HepG2 (cell line): ENCODE measurements around the gene C16orf78. TPM values are rescaled to one million over a fixed set of nuclear protein-coding genes. Genes with fewer than 3 reads are reported as not detected.
A peak's percentile ranks its signal among the peaks of the same experiment; 100 is the strongest.

Experiments used
- AHR ChIP-seq: IDR thresholded peaks from 2 replicates; pipeline ENCODE4 v1.6.1; 2018; ENCODE audit warnings: missing genetic modification reagents, missing compliant biosample characterization
- ATAD3A ChIP-seq: sonication (generic); formaldehyde crosslinking; IDR thresholded peaks from 2 replicates; pipeline ENCODE4 v1.4.0; 2020; ENCODE audit warnings: missing genetic modification reagents
- ATF7-NPFF ChIP-seq: sonication (generic); formaldehyde crosslinking; IDR thresholded peaks from 2 replicates; pipeline ENCODE4 v1.8.1; 2023; ENCODE audit warnings: mild to moderate bottlenecking, low read depth, missing genetic modification reagents, moderate library complexity
- CHCHD3 ChIP-seq: sonication (generic); formaldehyde crosslinking; IDR thresholded peaks from 2 replicates; pipeline ENCODE4 v1.8.0; 2022; ENCODE audit warnings: mild to moderate bottlenecking, missing genetic modification reagents, moderate library complexity
- CHD4 ChIP-seq: fragments of 200-600 bp; sonication (generic); IDR thresholded peaks from 2 replicates; pipeline ENCODE4 v1.7.0; 2017; ENCODE audit warnings: mild to moderate bottlenecking, low read length, borderline replicate concordance
- MAFK ChIP-seq, 2 experiments: IDR thresholded peaks in 1 of 2; conservative IDR thresholded peaks in 1 of 2; 2 replicates each; pipeline ENCODE4 v1.6.1; 2011; ENCODE audit warnings: improper control_type of control experiment in 2 of 2, low read length in 2 of 2
- MTF2 ChIP-seq: sonication (generic); formaldehyde crosslinking; IDR thresholded peaks from 2 replicates; pipeline ENCODE4 v1.5.0; 2020; ENCODE audit warnings: missing genetic modification reagents, borderline replicate concordance
- PCBP1 ChIP-seq: fragments of 200-400 bp; formaldehyde crosslinking; IDR thresholded peaks from 2 replicates; pipeline ENCODE4 v1.6.1; 2017; ENCODE audit warnings: mild to moderate bottlenecking, low read depth, low read length, borderline replicate concordance
- POLR2AphosphoS2 ChIP-seq: IDR thresholded peaks from 2 replicates; pipeline ENCODE4 v1.6.1; 2011; ENCODE audit warnings: low read depth, low read length, improper control_type of control experiment
- ZNF329 ChIP-seq: sonication (generic); formaldehyde crosslinking; IDR thresholded peaks from 2 replicates; pipeline ENCODE4 v1.9.0; 2021; ENCODE audit warnings: low read depth, mild to moderate bottlenecking, missing genetic modification reagents
- ZNF343 ChIP-seq: sonication (generic); formaldehyde crosslinking; IDR thresholded peaks from 2 replicates; pipeline ENCODE4 v1.4.0; 2020; ENCODE audit warnings: mild to moderate bottlenecking, missing genetic modification reagents
- ZNF441 ChIP-seq: sonication (generic); formaldehyde crosslinking; IDR thresholded peaks from 2 replicates; pipeline ENCODE4 v1.7.0; 2021; ENCODE audit warnings: missing genetic modification reagents, borderline replicate concordance
- ZNF557 ChIP-seq: sonication (generic); formaldehyde crosslinking; IDR thresholded peaks from 2 replicates; pipeline ENCODE4 v1.4.0; 2020; ENCODE audit warnings: missing genetic modification reagents
- ZNF563 ChIP-seq: sonication (generic); formaldehyde crosslinking; IDR thresholded peaks from 2 replicates; pipeline ENCODE4 v1.8.0; 2022; ENCODE audit warnings: mild to moderate bottlenecking, moderate library complexity, missing genetic modification reagents
- polyA plus RNA-seq, 8 experiments: library from polyadenylated mRNA; depleted of rRNA in 3 of 8; stranded (reverse) in 7 of 8; unstranded in 1 of 8; fragments of >200 nt; fragmentation: Illumina TruSeq in 4 of 8; extraction: Trizol in 4 of 8; gene quantifications; 2 replicates each; pipeline versions ENCODE4 v1.2.1 to v1.2.3, GENCODE V29; 2011 to 2016; ENCODE audit warnings: low read depth in 4 of 8, missing spikeins in 1 of 8, mixed read lengths in 1 of 8; ENCODE audit not compliant: insufficient read depth in 1 of 8
- total RNA-seq, 5 experiments: library from RNA; depleted of rRNA; stranded (reverse); fragments of >200 nt; fragmentation: Illumina TruSeq; extraction: Trizol; gene quantifications; 2 replicates each; pipeline ENCODE4 v1.2.3, GENCODE V29; 2016; ENCODE audit warnings: low read depth in 1 of 5
- TF ChIP-seq, protein P1 (sequence below): sonication (generic); formaldehyde crosslinking; IDR thresholded peaks from 2 replicates; pipeline ENCODE4 v1.4.0; 2020; ENCODE audit warnings: missing genetic modification reagents, borderline replicate concordance
- TF ChIP-seq, protein P2 (sequence below): sonication (generic); formaldehyde crosslinking; IDR thresholded peaks from 2 replicates; pipeline ENCODE4 v1.4.0; 2020; ENCODE audit warnings: low read depth, mild to moderate bottlenecking, missing genetic modification reagents
- TF ChIP-seq, protein P3 (sequence below): sonication (generic); formaldehyde crosslinking; IDR thresholded peaks from 2 replicates; pipeline ENCODE4 v1.8.0; 2022; ENCODE audit warnings: mild to moderate bottlenecking, missing genetic modification reagents, moderate library complexity
- TF ChIP-seq, protein P4 (sequence below): sonication (generic); formaldehyde crosslinking; IDR thresholded peaks from 2 replicates; pipeline ENCODE4 v1.4.0; 2020; ENCODE audit warnings: mild to moderate bottlenecking, missing genetic modification reagents, borderline replicate concordance
- TF ChIP-seq, protein P5 (sequence below): sonication (generic); formaldehyde crosslinking; IDR thresholded peaks from 2 replicates; pipeline ENCODE4 v1.5.0; 2020; ENCODE audit warnings: missing genetic modification reagents
- TF ChIP-seq, protein P6 (sequence below): sonication (generic); formaldehyde crosslinking; IDR thresholded peaks from 2 replicates; pipeline ENCODE4 v1.4.0; 2020; ENCODE audit warnings: mild to moderate bottlenecking, low read depth, missing genetic modification reagents
- TF ChIP-seq, protein P7 (sequence below): IDR thresholded peaks from 2 replicates; pipeline ENCODE4 v1.6.1; 2016

The C16orf78 gene
- total and polyA plus RNA-seq, 2 of the 13 experiments (the other 11 are each of a cell fraction or from before 2014, with no cell fraction given), result not detected

DNA sequence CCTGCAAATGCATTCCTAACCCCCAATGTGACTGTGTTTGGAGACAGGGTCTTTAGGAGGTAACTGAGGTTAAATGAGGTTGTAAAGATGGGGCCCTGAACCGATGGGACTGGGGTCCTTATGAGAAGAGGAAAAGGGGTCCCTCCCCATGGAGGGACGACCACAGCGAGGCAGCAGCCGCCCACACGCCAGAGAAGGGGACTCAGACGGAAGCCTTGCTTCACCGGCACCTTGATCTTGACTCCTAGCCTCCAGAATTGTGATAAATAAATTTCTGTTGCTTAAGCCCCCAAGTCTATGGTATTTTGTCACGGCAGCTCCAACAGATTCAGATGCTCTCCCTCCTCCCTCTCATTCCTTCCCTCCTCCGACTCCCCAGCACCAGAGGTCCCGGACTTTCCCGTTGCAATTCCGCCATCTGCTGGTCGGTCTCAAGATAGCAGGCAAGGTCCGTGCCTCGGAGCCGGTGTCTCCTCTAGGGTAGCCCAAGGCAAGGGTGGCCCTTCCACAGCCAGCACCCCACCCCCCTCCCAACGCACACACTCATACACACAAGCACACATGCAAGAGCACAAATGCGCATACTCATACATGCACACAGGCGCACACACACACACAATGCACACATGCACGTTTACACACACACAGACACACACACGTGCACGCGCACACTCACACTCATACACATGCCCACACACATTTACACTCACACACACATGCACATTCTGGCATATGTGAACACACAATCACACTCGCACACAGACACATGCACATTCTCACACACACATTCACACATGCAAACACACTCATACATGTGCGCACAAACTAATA is 23.1 kb upstream of the C16orf78 start (continued):
- TF ChIP-seq, protein P1, sequence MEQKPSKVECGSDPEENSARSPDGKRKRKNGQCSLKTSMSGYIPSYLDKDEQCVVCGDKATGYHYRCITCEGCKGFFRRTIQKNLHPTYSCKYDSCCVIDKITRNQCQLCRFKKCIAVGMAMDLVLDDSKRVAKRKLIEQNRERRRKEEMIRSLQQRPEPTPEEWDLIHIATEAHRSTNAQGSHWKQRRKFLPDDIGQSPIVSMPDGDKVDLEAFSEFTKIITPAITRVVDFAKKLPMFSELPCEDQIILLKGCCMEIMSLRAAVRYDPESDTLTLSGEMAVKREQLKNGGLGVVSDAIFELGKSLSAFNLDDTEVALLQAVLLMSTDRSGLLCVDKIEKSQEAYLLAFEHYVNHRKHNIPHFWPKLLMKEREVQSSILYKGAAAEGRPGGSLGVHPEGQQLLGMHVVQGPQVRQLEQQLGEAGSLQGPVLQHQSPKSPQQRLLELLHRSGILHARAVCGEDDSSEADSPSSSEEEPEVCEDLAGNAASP (CRISPR knock-in tag), result no peak
- TF ChIP-seq MTF2, result no peak
- TF ChIP-seq ATAD3A (CRISPR knock-in tag), result no peak
- TF ChIP-seq, protein P2, sequence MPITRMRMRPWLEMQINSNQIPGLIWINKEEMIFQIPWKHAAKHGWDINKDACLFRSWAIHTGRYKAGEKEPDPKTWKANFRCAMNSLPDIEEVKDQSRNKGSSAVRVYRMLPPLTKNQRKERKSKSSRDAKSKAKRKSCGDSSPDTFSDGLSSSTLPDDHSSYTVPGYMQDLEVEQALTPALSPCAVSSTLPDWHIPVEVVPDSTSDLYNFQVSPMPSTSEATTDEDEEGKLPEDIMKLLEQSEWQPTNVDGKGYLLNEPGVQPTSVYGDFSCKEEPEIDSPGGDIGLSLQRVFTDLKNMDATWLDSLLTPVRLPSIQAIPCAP, result no peak
- TF ChIP-seq, protein P3, sequence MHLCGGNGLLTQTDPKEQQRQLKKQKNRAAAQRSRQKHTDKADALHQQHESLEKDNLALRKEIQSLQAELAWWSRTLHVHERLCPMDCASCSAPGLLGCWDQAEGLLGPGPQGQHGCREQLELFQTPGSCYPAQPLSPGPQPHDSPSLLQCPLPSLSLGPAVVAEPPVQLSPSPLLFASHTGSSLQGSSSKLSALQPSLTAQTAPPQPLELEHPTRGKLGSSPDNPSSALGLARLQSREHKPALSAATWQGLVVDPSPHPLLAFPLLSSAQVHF (CRISPR knock-in tag), result no peak
- peak; percentile 38; the same call in 1 of the 2 replicates for TF ChIP-seq AHR
- TF ChIP-seq, protein P4, sequence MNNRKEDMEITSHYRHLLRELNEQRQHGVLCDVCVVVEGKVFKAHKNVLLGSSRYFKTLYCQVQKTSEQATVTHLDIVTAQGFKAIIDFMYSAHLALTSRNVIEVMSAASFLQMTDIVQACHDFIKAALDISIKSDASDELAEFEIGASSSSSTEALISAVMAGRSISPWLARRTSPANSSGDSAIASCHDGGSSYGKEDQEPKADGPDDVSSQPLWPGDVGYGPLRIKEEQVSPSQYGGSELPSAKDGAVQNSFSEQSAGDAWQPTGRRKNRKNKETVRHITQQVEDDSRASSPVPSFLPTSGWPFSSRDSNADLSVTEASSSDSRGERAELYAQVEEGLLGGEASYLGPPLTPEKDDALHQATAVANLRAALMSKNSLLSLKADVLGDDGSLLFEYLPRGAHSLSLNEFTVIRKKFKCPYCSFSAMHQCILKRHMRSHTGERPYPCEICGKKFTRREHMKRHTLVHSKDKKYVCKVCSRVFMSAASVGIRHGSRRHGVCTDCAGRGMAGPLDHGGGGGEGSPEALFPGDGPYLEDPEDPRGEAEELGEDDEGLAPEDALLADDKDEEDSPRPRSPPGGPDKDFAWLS, result no peak
- no peak for TF ChIP-seq ZNF563
- TF ChIP-seq ZNF329, result no peak
- no peak for TF ChIP-seq CHCHD3 (CRISPR knock-in tag)
- TF ChIP-seq, protein P5, sequence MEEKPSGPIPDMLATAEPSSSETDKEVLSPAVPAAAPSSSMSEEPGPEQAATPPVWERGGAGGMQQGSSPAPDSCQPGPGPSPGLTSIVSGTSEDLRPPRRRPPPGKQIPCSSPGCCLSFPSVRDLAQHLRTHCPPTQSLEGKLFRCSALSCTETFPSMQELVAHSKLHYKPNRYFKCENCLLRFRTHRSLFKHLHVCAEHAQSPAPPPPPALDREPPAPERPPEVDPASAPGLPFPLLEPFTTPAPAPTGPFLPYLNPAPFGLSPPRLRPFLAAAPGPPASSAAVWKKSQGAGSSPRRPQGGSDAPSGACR (CRISPR knock-in tag), result no peak
- no peak for TF ChIP-seq ZNF343 (CRISPR knock-in tag)
- TF ChIP-seq POLR2AphosphoS2, result no peak
- no peak for TF ChIP-seq MAFK (conservative IDR thresholded peaks at IDR 0.05 in 1 of 2, IDR thresholded peaks at IDR 0.05 in 1 of 2; ENCODE audit: low read length in 2 of 2)
- TF ChIP-seq PCBP1, result peak; percentile 84; the same call in 1 of the 2 replicates
- TF ChIP-seq, protein P6, sequence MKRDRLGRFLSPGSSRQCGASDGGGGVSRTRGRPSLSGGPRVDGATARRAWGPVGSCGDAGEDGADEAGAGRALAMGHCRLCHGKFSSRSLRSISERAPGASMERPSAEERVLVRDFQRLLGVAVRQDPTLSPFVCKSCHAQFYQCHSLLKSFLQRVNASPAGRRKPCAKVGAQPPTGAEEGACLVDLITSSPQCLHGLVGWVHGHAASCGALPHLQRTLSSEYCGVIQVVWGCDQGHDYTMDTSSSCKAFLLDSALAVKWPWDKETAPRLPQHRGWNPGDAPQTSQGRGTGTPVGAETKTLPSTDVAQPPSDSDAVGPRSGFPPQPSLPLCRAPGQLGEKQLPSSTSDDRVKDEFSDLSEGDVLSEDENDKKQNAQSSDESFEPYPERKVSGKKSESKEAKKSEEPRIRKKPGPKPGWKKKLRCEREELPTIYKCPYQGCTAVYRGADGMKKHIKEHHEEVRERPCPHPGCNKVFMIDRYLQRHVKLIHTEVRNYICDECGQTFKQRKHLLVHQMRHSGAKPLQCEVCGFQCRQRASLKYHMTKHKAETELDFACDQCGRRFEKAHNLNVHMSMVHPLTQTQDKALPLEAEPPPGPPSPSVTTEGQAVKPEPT (CRISPR knock-in tag), result no peak
- TF ChIP-seq ZNF557 (CRISPR knock-in tag), result no peak
- TF ChIP-seq, protein P7, sequence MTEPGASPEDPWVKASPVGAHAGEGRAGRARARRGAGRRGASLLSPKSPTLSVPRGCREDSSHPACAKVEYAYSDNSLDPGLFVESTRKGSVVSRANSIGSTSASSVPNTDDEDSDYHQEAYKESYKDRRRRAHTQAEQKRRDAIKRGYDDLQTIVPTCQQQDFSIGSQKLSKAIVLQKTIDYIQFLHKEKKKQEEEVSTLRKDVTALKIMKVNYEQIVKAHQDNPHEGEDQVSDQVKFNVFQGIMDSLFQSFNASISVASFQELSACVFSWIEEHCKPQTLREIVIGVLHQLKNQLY, result no peak
- TF ChIP-seq ATF7-NPFF, result no peak
- no peak for TF ChIP-seq ZNF441 (CRISPR knock-in tag)
- no peak for TF ChIP-seq CHD4
